Endometrial microvascular endothelial cells (primary cell): Measurements from ENCODE around the gene THUMPD2. TPM values are rescaled to one million over a fixed set of nuclear protein-coding genes. Genes with fewer than 3 reads are reported as not detected.
"Not testable (repeated sequence)": the region's sequence is repeated elsewhere in the genome, so short reads cannot be mapped to it uniquely, and the experiment has no call there.

Experiments
- in situ Hi-C: cut with HindIII; loops from 2 replicates; pipeline ENCODE4 v1.10.0; 2017; ENCODE audit warnings: low sequenced_read_pairs, low pct_unique_long_range_greater_than_20kb; ENCODE audit errors: inconsistent ontology term
- total RNA-seq: library from RNA; depleted of rRNA; stranded (reverse); fragments of >200 nt; gene quantifications from one replicate; pipeline ENCODE4 v1.2.3, GENCODE V29; 2015; ENCODE audit errors: inconsistent ontology term

Gene THUMPD2
- total RNA-seq, 1 donor from 2014 or later, result 7.0 TPM

DNA sequence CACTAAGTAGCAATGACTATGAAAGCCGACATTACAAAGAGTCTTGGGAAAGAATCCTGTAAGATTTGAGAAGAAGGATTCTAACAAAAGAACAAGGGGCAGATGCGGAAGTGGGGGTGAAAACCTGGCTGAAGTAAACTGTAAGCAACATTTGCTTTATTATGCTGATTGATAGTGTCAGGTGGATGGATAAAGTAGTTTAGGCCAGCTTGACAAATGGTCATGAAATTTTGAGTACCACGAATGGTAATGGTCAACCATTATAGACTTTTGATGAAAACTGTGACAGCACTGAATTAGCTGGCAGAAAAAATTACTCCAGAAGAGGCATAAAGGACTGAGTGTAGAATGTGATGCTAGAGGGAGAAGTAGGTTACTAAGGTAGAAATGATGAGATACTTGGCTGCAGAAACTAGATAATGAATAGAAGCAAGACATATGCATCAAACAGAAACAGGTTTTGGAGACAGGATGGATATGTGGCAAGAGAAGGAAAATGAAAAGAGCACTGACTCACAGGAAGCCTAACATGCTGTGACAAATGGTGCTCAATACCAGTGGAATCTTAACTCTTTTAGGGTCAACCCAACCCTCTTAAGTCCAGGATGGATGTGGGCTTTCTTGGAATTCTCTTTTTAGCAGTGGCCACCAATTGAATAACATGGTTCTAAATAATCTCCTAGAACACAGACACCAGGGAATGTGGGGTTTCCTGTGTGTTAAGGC, 6.8 kb downstream of the THUMPD2 start:
- in situ Hi-C loops, result no loop called here

DNA sequence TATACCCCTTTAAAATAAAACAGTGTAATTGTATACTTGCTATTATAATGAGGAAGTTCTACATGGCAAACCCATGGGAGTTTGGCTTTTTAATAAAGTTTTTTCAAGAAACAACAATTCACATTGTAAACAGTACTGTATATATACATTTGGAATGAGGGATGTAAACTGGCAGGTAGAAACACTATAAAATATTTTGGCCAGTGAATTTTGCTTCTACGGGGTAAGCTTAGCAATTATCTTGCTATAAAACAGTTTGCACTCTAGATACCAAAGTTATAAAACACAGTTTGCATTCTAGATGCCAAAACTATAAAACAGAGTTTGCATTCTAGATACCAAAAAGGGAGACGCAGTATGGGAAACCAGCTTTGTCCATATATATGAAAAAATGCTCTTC, 16.6 kb downstream of the THUMPD2 start:
- in situ Hi-C loops, result no loop called here

DNA sequence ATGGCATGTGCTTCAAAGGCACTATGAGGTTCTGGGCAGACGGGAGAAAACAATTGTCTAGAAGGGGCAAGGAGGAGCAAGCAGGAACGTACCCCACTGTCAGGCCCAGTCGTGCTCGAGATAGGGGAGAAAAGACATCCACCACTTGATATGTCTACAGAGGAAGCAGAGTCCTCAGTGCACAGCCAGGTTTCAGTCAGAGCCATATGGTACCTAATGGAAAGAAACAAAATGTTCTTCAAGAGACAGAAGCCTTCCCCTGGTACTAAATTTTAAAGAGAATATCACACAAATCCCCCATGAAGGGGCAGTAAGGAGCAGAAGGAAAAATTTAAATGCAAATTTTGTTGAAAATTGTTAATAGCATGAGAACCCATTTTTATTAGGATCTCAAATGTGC, 21.9 kb downstream of the THUMPD2 start:
- in situ Hi-C loops, result no loop called here

DNA sequence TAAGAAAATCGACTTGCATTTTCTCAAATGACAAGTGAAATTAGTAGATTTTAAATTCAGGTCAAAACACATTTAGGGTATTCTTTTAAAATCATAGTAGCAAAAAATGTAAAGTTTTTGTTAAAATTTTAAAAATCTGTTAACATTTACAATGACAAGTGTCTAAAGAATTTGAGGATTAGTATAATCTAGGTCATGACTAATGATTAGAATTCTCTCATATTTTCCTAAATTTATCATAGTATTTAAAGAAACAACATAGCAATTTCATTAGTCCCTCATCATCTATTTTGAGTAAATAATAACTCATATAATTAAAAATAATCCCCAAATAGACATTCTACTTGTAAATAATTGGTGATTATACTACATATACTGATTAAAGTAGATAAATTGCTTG, 23.6 kb downstream of the THUMPD2 start:
- in situ Hi-C loops, result no loop called here

DNA sequence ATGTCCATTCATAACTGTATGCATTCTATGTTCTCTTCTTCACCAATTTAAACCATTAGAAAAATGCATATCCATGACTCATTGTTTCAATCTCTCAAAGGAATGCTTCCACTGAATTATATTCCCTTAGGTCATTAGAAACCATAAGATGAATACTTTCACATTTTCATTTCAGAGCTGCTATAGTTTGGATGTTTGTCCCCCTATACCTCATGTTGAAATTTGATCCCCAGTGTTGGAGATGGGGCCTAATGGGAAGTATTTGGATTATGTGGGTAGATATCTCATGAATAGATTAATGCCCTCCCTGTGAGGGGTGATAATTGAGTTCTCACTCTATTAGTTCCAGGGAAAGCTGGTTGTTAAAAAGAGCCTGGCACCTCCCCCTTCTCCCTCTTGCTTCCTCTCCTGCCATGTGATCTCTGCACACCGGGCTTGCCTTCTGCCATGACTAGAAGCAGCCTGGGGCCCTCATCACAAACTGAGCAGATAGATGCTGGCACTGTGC, 35.7 kb downstream of the THUMPD2 start:
- in situ Hi-C loops, result no loop called here

DNA sequence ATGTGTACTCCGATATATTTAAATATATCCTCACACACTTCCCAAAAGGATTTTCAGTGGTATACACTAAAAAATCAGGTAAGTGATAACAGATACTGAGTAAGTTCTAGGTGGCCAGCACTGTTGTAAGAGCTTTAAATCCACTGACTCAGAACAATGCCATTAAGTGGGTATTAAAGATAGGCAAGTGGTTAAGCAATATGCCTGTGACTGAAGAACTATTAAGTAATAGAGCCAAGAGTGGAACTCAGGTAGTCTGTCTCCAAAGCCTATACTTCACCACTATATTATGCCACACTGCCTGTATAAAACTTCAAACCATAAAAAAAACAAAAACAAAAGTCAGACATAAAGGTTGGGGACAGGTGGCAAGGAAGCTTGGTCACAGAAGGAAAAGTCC, 37.2 kb downstream of the THUMPD2 start:
- in situ Hi-C loops, result no loop called here

DNA sequence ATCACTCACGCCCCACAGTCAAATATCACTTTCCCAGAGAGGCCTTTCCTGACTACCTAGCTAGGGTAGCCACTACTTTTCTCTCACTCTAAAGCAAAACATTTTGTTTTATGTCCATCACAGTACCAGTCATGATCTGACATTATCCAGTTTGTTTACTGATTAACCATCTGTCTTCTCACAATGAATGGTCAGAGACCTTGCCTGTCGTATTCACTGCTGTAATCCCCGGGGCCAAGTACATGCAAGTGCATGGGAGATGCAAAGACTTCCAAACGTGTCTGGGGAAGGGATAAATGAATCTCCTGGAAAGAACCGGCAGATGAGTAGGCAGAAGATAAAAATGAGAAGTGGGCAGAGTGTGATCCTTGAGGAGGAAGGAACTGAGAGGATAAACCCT, 39.7 kb downstream of the THUMPD2 start:
- in situ Hi-C loops, result no loop called here

DNA sequence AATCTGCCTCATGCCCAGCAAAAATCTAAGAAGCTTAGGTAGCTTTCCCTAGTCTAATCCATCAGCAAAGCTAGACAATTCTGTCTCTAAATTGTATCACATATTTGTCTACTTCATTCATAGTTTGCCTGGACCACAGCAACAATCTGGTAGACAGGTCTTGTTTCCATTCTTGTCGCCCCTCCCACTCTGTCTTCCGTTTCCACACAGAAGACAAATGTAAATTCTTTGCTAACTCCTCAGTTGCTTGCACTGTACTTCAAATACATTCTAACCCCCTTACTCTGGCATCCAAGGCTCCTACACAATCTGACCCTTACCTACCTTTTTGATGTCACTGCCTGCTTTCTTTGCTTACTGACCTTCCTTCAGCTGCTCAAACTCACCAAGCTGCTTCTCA, 40.1 kb downstream of the THUMPD2 start:
- in situ Hi-C loops, result no loop called here

DNA sequence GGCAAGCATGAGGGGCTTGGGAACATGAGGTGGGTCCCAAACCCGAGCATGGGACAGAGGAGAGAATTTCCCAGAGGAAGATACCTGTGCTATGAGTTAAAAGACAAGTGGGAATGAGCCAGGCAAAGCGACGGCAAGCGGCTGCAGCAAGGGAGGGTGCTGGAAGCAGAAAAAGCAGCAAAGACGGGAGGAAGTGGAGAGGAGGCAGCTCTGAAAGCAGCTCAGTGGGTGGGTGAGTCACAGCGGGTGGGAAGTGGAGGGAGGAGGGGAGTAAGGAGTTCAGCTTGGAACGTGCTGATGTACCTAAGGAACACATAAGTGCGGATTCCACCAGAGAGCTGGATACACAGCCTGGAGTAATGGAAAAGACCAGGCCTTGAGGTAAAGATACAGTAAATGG, 41.4 kb downstream of the THUMPD2 start:
- in situ Hi-C loops, result no loop called here

DNA sequence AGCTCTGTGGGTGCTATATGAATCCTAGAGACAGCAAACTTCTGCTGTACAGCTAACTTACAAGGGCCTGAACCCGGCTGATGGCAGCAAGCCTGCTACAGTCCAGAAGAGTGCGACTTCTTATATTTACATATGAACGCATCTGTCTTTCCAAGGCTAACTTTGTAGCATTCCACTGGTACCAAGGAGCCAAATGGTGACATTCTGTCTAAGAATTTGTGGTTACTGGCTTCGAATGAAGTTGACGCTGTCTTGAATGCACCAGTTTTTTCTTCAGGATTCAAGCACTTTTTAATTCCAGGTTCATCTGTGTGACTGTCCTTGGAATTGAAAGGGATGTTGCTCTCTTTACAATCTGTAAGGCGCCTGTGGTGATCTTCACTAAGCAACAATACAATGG, 42.4 kb downstream of the THUMPD2 start:
- in situ Hi-C loops, result no loop called here

DNA sequence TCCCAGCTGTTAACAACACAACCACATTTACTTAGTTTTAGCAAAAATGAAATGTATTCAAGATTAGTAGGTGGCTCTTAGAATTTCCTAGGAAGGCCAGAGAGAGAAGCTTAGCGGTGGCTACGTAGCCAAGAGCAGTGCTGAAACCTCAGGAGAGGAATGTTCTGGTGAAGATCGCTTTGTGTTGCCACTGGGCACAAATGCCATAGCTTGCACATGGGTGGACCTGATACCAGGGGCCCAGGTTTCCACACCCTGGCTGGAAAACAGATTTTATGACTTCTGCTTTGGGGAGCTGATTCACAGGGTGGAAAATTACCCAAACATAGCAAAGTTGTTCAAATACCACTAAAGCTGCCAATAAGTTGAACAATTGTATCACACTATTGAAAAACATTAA, 43.4 kb downstream of the THUMPD2 start:
- in situ Hi-C loops, result no loop called here

DNA sequence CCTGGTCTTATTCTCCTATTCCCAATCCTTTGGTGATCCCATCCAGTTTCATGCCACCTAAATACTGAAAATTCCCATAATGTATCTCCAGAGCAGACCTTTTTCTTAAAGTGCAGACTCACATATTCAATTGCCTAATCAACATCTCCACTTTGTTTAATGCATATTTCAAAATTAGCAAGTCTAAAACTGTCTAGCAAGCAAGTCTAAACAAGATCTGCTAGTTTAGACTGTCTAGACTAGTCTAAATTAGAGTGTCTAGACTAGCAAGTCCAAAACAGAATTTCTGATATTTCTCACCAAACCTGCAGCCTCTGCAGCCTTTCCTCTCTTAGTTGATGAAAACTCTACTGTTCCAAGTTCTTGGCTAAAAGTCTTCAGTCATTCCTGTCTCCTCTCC, 44.6 kb downstream of the THUMPD2 start:
- in situ Hi-C loops, result no loop called here

DNA sequence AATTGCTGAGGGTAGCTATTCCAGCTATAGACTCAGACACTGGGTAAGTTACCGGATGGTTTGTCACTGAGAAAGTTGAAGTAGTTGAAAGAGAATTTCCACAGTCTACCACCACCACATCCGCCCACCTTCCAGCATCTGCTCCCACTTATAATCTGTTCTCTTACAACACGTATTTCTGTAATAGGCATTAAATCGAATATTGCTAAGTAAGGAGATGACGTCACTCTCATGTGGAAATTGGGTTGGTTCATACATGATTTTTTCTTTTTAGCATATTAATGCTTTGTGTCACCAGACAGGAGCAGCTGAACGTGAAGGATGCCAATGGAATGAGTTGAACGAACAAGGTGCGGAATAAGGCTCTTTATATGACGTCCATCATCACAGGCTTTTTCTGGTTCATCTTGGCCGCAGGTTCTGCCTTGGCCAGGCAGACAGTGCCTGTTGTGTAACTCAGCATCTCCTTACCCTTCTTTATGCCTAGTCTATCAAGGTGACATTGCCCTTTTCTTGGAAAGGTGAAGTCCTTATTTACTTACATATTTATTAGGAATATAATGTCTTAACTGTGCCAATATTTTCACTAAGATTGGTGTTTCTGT, 45.9 kb downstream of the THUMPD2 start:
- in situ Hi-C loops, result no loop called here

DNA sequence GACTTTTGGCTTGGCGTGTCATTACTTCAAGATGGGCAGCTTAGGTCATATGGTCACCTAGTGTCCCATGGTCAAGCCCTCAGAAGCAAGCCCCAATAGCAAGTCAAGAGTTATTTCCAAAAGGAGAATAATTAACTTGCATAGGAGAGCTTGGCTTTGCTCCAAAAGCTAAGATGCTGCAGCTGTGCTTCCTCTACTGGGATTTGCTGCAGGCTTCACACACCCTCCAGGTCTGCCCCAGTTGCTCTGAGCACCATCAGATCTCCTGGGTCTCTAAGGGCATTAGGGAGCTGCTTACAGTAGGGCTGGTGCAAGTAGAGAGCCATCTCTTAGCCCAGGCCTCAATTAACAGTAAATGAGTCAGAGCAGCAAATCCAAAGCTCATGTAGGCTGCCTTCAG, 46.6 kb downstream of the THUMPD2 start:
- in situ Hi-C loops, result no loop called here

DNA sequence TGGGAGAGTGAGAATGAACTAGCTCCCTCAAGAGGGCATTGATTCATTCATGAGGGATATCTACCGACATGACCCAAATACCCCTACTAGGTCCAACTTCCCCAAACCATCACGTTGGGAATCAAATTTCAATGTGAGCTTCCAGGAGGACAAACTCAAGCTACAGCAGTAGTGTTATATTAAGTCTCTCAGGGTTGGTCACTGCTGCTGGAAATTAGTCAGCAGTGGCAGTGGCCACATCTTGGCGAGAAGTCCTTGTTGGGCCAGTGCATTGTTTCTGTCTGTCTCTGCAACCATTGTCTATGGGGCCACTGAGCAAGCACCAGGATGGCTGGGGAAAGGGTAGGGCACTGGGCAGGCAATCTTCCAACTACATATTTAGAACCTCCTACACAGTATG, 47.5 kb downstream of the THUMPD2 start:
- in situ Hi-C loops, result no loop called here

DNA sequence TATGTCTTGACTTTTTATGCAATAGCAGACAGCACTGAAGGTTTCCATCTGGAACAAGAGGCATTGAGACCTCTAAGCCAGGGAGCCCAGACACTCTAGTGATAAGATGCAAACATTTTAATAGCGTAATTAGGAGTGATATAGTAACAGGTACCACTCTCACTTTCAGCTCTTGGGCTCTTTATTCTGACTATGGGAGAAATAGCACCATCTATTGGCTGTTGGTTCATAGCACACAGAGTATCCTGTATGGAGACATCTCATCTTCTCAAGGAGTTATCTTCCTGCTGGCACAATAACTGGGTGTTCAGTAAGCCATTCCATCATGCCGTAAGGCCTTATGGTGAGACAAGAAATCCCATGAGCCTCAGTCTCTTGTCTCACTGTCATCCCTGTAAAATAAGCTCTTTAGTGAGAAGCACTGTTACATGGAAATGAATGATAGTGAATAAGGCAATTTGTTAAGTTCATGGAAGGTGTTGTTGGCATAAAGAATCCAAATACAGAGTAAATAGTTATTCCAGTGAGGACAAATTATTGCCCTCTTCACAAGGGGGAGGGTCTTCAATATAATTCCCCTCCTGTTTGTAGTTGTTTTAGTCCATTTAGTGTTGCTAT, 48.3 kb downstream of the THUMPD2 start:
- in situ Hi-C loops, result no loop called here

DNA sequence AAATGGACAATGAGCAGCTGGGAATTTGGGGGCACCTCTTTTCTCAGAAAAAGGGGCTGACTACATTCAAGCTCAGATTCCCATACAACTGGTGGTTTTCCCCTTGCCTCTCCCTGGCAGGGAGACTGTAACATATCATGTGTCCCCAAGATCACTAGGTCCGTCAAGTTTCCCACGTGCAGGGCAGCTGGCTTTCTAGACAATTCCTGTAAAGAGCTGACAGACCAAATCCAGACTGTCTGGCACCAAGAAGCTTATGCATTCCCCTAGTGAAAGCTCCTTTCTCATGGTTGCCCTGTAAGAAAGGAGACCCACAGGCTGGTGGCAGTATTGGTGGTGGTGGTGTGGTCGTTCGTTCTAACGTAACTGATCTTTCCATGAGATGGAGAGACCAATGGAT, 48.8 kb downstream of the THUMPD2 start:
- in situ Hi-C loops, result no loop called here

DNA sequence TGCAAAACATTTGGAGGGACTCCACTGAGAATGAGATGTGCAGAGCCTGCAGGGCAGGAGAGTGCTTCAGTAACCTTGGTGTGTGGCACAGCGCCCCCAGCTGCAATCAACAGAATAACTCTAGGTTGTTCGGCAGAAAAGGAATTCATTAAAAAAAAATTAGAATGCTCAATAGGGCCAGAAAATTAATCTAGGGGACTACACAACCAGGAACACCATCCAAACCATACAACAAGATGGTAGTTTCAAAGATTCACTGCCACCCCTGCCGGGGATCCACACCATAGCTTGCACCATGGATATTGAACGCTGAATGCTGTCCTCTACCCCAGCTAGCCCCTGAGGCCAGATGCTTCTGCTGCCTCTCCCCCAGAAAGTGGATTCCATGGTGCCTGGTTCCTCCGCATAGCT, 50.1 kb downstream of the THUMPD2 start:
- in situ Hi-C loops, result no loop called here

DNA sequence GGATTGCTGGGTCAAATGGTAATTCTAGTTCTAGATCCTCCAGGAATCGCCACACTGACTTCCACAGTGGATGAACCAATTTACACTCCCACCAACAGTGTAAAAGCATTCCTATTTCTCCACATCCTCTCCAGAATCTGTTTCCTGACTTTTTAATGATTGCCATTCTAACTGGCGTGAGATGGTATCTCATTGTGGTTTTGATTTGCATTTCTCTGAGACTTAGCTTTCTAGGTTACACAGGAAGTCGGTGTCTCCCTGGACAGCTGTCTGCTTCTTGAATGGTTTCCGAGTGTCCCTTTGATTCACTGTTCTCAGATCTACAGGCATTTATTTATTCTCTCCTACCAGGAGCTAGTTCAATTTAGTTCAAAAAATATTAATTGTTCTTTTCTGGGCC, 51.0 kb downstream of the THUMPD2 start:
- in situ Hi-C loops, result not testable (repeated sequence)

DNA sequence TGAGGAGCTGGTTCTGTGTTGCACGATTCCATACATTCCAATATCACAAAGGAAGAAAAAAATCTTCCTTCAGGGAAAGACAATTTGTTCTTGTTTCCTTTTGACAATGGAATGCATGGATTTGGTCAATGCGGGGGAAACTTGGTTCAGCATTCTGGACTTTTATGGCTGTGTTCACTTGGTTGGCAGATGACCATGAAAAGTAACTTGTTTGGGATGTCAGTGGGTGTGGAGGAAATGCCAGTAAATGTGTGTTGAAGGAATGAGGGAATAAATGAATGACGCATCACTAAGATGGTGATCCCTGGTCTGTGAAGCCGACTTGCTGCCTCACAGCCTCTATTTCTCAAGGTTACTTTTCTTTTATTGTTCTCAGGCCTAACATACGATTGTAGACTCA, 53.7 kb downstream of the THUMPD2 start:
- in situ Hi-C loops, result no loop called here
